Motor neuron (in vitro differentiated cells): ENCODE data around the gene ZNF337. TPM values are rescaled to one million over a fixed set of nuclear protein-coding genes. Genes with fewer than 3 reads are reported as not detected.
"Not testable (repeated sequence)": the region's sequence is repeated elsewhere in the genome, so short reads cannot be mapped to it uniquely, and the experiment has no call there.

Experiments used
- ATAC-seq, 8 experiments: fragments of 200-7000 bp; cut with Tn5 transposase; replicated peaks in 6 of 8; 2 replicates each; pipeline ENCODE4 v1.8.0; 2021; ENCODE audit warnings: mild to moderate bottlenecking in 8 of 8, moderate library complexity in 8 of 8
- H3K27ac ChIP-seq, 2 donors: fragments of 250-450 bp; sonication (Bioruptor Pico); 2 replicates each; pipeline ENCODE4 v1.9.0; 2021; ENCODE audit warnings: antibody characterized with exemption in 2 of 2, mild to moderate bottlenecking in 2 of 2, moderate library complexity in 1 of 2
- H3K4me1 ChIP-seq, 2 donors: fragments of 250-450 bp; sonication (Bioruptor Pico); replicated peaks in 1 of 2; 2 replicates each; pipeline ENCODE4 v1.6.1; 2021; ENCODE audit warnings: antibody characterized with exemption in 2 of 2, mild to moderate bottlenecking in 2 of 2, moderate library complexity in 1 of 2
- H3K4me3 ChIP-seq, 5 donors: fragments of 250-450 bp; sonication (Bioruptor Pico); 2 replicates each; pipeline ENCODE4 v1.9.0; 2021; ENCODE audit warnings: antibody characterized with exemption in 5 of 5, mild to moderate bottlenecking in 5 of 5, moderate library complexity in 4 of 5
- WGBS, 10 experiments: fragments of 450-650 bp; shearing (Covaris generic); methylation state at CpG; one replicate each; pipeline ENCODE4 v1.0.0; 2022; 5-methylcytosine and 5-hydroxymethylcytosine counted together
- in situ Hi-C, 9 experiments: fragments of 400-800 bp; cut with MboI; loops; one replicate each; pipeline ENCODE4 v1.15.0; 2021; ENCODE audit warnings: low sequenced_read_pairs in 9 of 9, low pct_unique_long_range_greater_than_20kb in 2 of 9; ENCODE audit not compliant: unreplicated experiment in 9 of 9
- total RNA-seq, 8 experiments: library from RNA; unstranded; fragments of 300-600 nt; gene quantifications; 2 replicates each; pipeline versions ENCODE4 v1.2.3 to v1.2.4, GENCODE V29; 2022

ZNF337 gene
- total RNA-seq, 8 experiments from 2014 or later = 10.0 to 25.0 (median 15.3) TPM

DNA sequence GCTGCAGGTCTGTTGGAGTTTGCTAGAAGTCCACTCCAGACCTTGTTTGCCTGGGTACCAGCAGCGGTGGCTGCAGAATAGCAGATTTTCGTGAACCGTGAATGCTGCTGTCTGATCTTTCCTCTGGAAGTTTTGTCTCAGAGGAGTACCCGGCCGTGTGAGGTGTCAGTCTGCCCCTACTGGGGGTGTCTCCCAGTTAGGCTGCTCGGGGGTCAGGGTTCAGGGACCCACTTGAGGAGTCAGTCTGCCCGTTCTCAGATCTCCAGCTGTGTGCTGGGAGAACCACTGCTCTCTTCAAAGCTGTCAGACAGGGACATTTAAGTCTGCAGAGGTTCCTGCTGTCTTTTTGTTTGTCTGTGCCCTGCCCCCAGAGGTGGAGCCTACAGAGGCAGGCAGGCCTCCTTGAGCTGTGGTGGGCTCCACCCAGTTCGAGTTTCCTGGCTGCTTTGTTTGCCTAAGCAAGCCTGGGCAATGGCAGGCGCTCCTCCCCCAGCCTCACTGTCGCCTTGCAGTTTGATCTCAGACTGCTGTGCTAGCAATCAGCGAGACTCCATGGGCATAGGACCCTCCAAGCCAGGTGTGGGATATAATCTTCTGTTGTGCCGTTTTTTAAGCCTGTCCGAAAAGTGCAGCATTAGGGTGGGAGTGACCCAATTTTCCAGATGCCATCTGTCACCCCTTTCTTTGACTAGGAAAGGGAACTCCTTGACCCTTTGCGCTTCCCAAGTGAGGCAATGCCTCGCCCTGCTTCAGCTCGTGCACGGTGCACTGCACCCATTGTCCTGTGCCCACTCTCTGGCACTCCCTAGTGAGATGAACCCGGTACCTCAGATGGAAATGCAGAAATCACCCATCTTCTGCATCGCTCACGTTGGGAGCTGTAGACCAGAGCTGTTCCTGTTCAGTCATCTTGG lies 22.5 kb upstream of the ZNF337 start:
- H3K4me1 ChIP-seq, H3K27ac ChIP-seq, ATAC-seq, H3K4me3 ChIP-seq, in situ Hi-C loops: not testable (repeated sequence)
- 42 to 100% (median 92%) methylated on average over 1 to 5 of the region's 20 CpGs; no CpG with 5 or more reads in 5 of the 10 experiments for WGBS, 10 experiments

DNA sequence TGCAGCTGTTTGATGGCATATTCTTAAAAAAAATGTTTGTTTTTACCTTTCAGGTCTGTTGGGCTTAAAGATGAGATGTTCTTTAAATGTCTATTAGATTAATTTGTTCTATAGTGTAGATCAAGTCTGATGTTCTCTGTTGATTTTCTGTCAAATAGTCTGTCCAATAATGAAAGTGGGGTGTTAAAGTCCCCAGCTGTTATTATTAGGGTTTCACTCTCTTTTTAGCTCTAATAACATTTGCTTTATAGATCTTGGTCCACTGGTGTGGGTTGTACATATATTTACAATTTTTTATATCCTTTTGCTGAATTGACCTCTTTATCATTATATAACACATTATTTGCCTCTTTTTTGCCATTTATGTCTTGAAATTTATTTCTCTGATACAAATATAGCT lies 11.0 kb upstream of the ZNF337 start:
- Histone ChIP-seq H3K27ac (no peak overlapping the region), H3K4me3 (no peak overlapping the region), H3K4me1 (no peaks in the 10 kb centered on the region)
- ATAC-seq = no peak
- in situ Hi-C loops = no loop called here

DNA sequence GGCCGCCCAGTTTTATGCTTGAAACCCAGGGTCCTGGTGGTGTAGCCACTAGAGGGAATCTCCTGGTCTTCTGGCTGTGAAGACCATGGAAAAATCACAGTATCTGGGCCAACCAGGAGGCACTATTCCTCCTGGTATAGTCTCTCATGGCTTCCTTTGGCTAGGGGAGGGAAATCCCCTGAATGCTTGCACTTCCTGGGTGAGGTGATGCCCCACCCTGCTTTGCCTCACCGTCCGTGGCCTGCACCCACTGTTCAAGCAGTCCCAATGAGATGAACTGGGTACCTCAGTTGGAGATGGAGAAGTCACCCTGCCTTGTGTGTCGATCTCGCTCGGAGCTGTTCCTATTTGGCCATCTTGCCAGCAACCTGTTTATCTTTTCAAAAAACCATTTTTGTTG lies 10.1 kb upstream of the ZNF337 start:
- WGBS, 10 experiments = 50 to 100% (median 88%) methylated on average over 1 to 6 of the region's 6 CpGs; no CpG with 5 or more reads in 1 of the 10 experiments
- no peak for ATAC-seq
- in situ Hi-C loops = no loop called here
- no peaks in the 10 kb centered on the region for H3K4me1 ChIP-seq
- no peak overlapping the region for H3K4me3 ChIP-seq
- H3K27ac ChIP-seq = no peak overlapping the region

DNA sequence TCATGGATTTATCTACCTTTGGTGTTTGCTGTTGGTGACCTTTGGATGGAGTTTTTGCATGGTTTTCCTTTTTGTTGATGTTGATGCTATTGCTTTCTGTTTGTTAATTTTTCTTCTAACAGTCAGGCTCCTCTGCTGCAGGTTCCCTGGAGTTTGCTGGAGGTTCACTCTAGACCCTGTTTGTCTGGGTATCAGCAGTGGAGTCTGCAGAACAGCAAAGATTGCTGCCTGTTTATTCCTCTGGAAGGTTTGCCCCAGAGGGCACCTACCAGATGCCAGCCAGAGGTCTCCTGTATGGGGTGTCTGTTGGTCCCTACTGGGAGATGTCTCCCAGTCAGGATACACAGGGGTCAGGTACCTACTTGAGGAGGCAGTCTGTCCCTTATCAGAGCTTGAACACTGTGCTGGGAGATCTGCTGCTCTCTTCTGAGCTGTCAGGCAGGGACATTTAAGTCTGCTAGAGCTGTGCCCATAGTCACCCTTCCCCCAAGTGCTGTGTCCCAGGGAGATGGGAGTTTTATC lies 9.2 kb upstream of the ZNF337 start:
- in situ Hi-C loops = no loop called here
- Histone ChIP-seq H3K27ac (no peak overlapping the region), H3K4me3 (no peak overlapping the region), H3K4me1 (no peaks in the 10 kb centered on the region)
- ATAC-seq = no peak

DNA sequence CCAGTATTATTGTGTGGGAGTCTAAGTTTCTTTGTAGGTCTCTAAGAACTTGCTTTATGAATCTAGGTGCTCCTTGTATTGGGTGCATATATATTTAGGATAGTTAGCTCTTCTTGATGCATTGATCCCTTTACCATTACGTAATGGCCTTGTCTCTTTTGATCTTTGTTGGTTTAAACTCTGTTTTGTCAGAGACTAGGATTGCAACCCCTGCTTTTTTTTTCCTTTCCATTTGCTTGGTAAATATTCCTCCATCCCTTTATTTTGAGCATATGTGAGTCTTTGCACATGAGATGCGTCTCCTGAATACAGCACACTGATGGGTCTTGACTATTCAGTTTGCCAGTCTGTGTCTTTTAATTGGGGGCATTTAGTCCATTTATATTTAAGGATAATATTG lies 7.7 kb upstream of the ZNF337 start:
- H3K4me3 ChIP-seq, in situ Hi-C loops, ATAC-seq, H3K4me1 ChIP-seq, H3K27ac ChIP-seq: not testable (repeated sequence)
- 22 to 100% (median 94%) methylated on average over 1 to 2 of the region's 2 CpGs for WGBS, 10 experiments

DNA sequence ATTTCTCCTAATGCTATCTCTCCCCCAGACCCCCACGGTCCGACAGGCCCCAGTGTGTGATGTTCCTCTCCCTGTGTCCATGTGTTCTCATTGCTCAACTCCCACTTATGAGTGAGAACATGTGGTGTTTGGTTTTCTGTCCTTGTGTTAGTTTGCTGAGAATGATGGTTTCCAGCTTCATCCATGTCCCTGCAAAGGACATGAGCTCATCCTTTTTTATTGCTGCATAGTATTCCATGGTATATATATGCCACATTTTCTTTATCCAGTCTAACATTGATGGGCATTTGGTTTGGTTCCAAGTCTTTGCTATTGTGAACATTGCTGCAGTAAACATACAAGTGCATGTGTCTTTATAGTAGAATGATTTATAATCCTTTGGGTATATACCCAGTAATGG lies 4.2 kb upstream of the ZNF337 start:
- H3K4me1 ChIP-seq, in situ Hi-C loops: not testable (repeated sequence)

DNA sequence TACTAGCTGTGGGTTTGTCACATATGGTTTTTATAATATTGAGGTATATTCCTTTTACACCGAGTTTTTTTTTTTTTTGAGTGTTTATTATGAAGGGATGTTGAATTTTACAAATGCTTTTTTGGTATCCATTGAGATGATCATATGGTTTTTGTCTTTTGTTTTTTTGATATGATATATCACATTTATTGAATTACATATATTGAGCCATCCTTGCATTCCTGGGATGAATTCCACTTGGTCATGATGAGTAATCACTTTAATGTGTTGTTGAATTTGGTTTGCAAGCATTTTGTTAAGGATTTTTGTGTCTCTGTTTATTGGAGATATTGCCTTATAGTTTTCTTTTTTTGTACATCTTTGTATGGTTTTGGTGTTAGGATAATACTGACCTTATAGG lies 3.3 kb upstream of the ZNF337 start:
- in situ Hi-C loops = loop anchor here in 1 of 9 experiments (25.0 kb wide), 1 partner anchor 162 kb away; no protein-coding TSS in a partner anchor
- Histone ChIP-seq H3K4me1 (peaks cover 8 to 13% of the 10 kb centered on the region in 2 donors), H3K27ac (no peak overlapping the region), H3K4me3 (no peak overlapping the region)
- ATAC-seq = no peak
- WGBS, 10 experiments = 0 to 94% (median 67%) methylated on average over 1 of the region's 1 CpG

More for the DNA sequence above, 4.2 kb upstream of the ZNF337 start:
- H3K4me3 ChIP-seq, ATAC-seq, H3K27ac ChIP-seq: not testable (repeated sequence)
- 94% methylated on average over 2 of the region's 2 CpGs; no CpG with 5 or more reads in 9 of the 10 experiments for WGBS, 10 experiments

DNA sequence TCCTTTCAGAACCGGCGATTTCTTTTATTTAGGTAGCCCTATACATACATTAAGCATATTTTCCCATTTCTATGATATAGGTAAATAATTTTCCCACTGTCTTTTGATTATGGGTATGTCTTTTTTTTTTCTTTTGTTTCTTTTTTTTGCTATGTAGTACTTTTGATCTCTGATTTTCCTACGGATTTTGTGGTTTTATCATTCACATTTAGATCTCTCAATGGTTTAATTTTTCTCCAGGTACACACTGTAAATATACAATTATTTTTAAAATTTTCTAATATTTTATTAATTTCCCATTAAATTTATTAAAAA lies 436 bp upstream of the ZNF337 start:
- peaks cover 8 to 13% of the 10 kb centered on the region in 2 donors for H3K4me1 ChIP-seq
- peak overlapping the region; percentile 56 to 75 (median 68) for H3K4me3 ChIP-seq
- no peak for ATAC-seq
- 0% methylated on average over 1 to 3 of the region's 3 CpGs for WGBS, 10 experiments
- no peak overlapping the region for H3K27ac ChIP-seq
- in situ Hi-C loops = loop anchor here in 1 of 9 experiments (25.0 kb wide), 1 partner anchor 165 kb away; no protein-coding TSS in a partner anchor

DNA sequence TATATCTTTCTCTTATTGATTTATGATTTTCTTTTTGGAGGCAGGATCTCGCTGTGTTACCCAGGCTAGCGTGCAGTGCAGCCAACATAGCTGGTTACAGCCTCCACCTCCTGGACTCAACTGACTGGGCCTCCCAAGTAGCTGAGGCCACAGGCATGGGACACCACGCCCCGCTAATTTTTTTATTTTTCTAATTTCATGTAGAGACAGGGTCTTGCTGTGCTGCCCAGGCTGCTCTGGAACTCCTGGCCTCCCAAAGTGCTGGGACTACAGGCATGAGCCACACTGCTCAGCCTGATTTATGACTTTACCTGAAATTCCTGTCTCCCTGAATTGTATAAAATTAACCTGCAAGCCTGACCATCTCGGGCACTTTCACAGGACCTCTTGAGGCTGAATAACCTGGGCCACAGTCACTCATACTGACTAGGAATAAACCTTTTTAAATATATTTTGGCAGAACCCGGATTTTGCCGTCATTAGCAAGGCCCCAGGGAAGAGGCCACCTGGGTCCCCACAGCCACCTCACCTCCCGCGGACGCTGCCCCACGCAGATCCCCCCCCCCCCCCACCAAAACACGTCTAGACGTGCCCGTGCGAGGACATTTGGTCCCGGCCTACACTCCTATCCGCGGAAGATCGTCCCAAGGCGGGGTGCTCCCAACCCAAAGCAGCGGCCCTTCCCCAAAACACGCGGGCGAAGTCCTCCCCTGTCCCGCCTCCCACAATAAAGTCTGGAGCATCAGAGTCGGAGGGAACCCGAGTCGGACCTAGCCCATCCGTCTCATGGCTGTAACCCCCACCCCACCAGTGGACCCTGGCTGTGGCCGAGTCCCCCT lies 902 bp downstream of the ZNF337 start:
- in situ Hi-C loops = loop anchor here in 1 of 9 experiments (25.0 kb wide), 1 partner anchor 167 kb away; no protein-coding TSS in a partner anchor
- peak in 3 of 8 experiments; percentile 1 to 6 (median 5) for ATAC-seq
- Histone ChIP-seq H3K27ac (peak overlapping the region; percentile 93 to 94), H3K4me1 (peaks cover 8 to 13% of the 10 kb centered on the region in 2 donors), H3K4me3 (peak overlapping the region; percentile 56 to 75 (median 68))
- 88 to 100% (median 95%) methylated on average over 1 to 5 of the region's 30 CpGs; no CpG with 5 or more reads in 4 of the 10 experiments for WGBS, 10 experiments

DNA sequence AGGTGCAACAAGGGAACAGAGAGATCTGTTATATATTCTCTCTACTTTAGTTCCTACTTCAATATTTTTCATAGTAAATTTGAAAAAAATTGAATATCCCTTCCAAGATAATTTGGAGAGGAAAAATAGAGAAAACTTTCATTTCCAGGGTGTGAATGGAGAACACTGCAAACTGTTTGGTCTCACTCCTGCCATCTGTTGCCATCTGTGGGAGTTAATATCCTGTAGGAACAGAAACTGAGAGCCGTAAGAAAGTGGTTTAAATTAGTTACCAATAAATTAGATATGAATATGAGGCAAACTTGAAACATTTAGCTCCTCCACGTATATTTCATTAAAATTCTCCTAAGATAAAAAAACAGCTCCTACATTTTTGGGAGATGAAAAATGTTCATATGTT lies 4.2 kb downstream of the ZNF337 start:
- Histone ChIP-seq H3K4me3 (no peak overlapping the region), H3K27ac (no peak overlapping the region), H3K4me1 (peaks cover 6 to 8% of the 10 kb centered on the region in 2 donors)
- no peak for ATAC-seq
- WGBS, 10 experiments = 39 to 100% (median 91%) methylated on average over 1 to 2 of the region's 2 CpGs
- in situ Hi-C loops = loop anchor here in 1 of 9 experiments (25.0 kb wide), 1 partner anchor 170 kb away; no protein-coding TSS in a partner anchor

DNA sequence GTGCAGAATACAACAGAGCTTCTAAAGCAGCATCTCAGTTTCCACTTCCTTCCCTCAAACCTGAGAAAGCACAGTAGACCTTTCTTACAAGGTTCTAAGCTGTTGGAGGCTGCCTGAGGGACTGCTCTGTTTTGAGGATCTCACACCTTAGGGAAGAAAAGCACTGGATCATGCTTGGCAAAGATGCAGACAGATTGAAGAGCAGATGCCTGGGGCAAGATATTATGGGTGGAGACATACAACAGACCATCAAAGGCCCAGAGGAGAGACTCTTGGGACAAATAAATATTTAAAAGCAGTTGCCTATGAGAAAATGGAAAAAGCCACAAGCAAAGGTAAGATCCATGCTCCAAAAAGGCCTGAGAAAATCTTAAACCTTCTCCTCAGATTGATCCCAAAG lies 6.2 kb downstream of the ZNF337 start:
- H3K4me3 ChIP-seq = no peak overlapping the region
- in situ Hi-C loops = loop anchor here in 1 of 9 experiments (25.0 kb wide), 1 partner anchor 172 kb away; no protein-coding TSS in a partner anchor
- H3K4me1 ChIP-seq = peaks cover 2 to 3% of the 10 kb centered on the region in 2 donors
- peak in 3 of 8 experiments; percentile 61 to 68 (median 67) for ATAC-seq
- H3K27ac ChIP-seq = no peak overlapping the region

DNA sequence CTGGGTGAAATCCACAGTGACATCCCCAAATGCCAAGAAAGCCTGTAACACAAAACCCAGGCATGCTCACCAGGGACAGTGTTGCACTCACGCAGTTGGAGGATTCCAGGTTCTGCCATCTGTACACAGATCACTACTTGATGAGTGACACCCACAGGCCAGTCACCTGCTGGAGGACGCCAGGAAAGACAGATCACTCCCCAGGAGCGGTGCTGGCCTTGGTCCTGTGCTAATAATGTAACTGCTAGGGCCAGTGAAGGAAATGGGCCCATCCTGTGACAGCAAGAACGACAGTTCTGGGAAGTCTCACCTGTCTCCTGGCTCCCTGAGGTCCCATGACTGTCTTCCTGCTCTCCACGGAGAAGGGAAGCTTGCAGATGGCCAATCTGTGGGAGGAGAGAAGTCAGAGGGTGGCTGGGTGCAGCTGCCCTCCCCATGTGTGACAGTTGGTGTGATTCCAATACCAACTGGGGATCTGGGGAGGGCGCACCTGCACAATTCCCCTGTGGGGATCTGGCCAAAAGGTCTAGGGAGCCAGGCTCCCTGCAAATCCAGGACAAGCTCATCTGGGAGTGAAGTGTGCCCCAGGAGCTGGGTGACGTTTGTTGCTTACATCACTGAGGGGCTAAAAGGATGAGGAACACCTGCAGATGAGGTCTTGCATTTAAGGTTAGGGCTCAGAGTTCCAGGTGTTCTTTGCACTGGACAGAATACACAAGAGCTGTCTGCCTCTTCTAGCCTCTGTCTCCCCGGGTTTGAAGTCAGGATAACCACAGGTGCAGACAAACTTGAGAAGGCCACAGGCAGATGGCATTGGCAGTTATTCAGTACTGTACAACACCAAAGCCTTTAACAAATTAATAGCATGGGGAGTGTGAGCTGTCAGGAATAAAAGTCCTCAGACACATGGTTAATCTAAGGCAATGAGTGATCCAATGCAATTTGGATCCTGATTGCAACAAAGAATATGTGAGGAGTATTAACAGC lies 10.3 kb downstream of the ZNF337 start:
- in situ Hi-C loops = loop anchor here in 1 of 9 experiments (25.0 kb wide), 1 partner anchor 176 kb away; no protein-coding TSS in a partner anchor
- WGBS, 10 experiments = 0 to 95% (median 67%) methylated on average over 1 to 5 of the region's 8 CpGs; no CpG with 5 or more reads in 2 of the 10 experiments
- Histone ChIP-seq H3K4me3 (no peak overlapping the region), H3K27ac (no peak overlapping the region), H3K4me1 (no peaks in the 10 kb centered on the region)
- ATAC-seq = peak in 1 of 8 experiments; percentile 12
